Glutamatergic neuron (in vitro differentiated cells): ENCODE measurements around the gene RPL32. TPM values are rescaled to one million over a fixed set of nuclear protein-coding genes. Genes with fewer than 3 reads are reported as not detected.
A peak's percentile ranks its signal among the peaks of the same experiment; 100 is the strongest.
"Not testable (repeated sequence)": the region's sequence is repeated elsewhere in the genome, so short reads cannot be mapped to it uniquely, and the experiment has no call there.

Source experiments
- DNase-seq: peaks from one replicate; pipeline ENCODE4 v3.0.0; 2022
- H3K27ac Mint-ChIP-seq: one replicate; pipeline ENCODE4 v1.8.0; 2020; ENCODE audit warnings: mild to moderate bottlenecking, mixed read lengths, inconsistent platforms; ENCODE audit not compliant: unreplicated experiment
- H3K27me3 Mint-ChIP-seq: one replicate; pipeline ENCODE4 v1.8.0; 2020; ENCODE audit warnings: mild to moderate bottlenecking, moderate library complexity, mixed read lengths, inconsistent platforms; ENCODE audit not compliant: unreplicated experiment
- H3K36me3 Mint-ChIP-seq: one replicate; pipeline ENCODE4 v1.8.0; 2020; ENCODE audit warnings: mild to moderate bottlenecking, mixed read lengths, inconsistent platforms; ENCODE audit not compliant: unreplicated experiment
- H3K4me1 Mint-ChIP-seq: one replicate; pipeline ENCODE4 v1.8.0; 2020; ENCODE audit warnings: mild to moderate bottlenecking, low read depth, mixed read lengths, inconsistent platforms; ENCODE audit not compliant: unreplicated experiment
- H3K4me3 Mint-ChIP-seq: one replicate; pipeline ENCODE4 v1.8.0; 2020; ENCODE audit warnings: mild to moderate bottlenecking, mixed read lengths, inconsistent platforms; ENCODE audit not compliant: unreplicated experiment
- H3K9me3 Mint-ChIP-seq: one replicate; pipeline ENCODE4 v1.8.0; 2020; ENCODE audit warnings: mild to moderate bottlenecking, moderate library complexity, mixed read lengths, inconsistent platforms; ENCODE audit not compliant: unreplicated experiment
- total RNA-seq: library from RNA; stranded (reverse); fragmentation: NEBNext Ultra II Directional; extraction: Animal tissue kit (Norgen Biotek cat#: 25700); gene quantifications from one replicate; pipeline ENCODE4 v1.2.1, GENCODE V29; 2021; ENCODE audit not compliant: unreplicated experiment
- TF ChIP-seq, protein P1 (sequence below): fragments of 200-600 bp; sonication (generic); IDR thresholded peaks from one replicate; pipeline ENCODE4 v1.5.0; 2021; ENCODE audit not compliant: partially characterized antibody, unreplicated experiment

RPL32 gene
- total RNA-seq, 1 donor from 2014 or later = 966 TPM

DNA sequence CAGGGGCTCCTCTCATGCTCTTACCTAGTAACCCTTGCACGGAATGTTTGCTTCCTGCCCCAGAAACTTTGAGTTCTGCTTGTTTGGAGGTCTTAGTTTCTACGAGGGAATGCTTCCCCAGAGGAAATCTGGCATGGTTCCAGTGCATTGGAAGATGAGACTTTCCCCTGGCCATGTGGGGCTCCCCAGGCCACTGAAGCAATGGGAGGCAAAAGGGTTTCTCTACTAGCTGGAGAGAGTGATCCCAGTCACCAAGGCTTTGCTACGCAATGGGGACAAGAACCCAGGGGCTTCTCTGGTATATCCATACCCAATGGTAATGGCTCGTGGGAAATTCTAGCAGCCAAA, 44.2 kb upstream of the RPL32 start:
- H3K27me3 Mint-ChIP-seq = peaks cover 5% of the 10 kb centered on the region
- peaks cover 2% of the 10 kb centered on the region for H3K9me3 Mint-ChIP-seq
- peaks cover 5% of the 10 kb centered on the region for H3K36me3 Mint-ChIP-seq
- H3K4me1 Mint-ChIP-seq = no peaks in the 10 kb centered on the region
- TF ChIP-seq, protein P1, sequence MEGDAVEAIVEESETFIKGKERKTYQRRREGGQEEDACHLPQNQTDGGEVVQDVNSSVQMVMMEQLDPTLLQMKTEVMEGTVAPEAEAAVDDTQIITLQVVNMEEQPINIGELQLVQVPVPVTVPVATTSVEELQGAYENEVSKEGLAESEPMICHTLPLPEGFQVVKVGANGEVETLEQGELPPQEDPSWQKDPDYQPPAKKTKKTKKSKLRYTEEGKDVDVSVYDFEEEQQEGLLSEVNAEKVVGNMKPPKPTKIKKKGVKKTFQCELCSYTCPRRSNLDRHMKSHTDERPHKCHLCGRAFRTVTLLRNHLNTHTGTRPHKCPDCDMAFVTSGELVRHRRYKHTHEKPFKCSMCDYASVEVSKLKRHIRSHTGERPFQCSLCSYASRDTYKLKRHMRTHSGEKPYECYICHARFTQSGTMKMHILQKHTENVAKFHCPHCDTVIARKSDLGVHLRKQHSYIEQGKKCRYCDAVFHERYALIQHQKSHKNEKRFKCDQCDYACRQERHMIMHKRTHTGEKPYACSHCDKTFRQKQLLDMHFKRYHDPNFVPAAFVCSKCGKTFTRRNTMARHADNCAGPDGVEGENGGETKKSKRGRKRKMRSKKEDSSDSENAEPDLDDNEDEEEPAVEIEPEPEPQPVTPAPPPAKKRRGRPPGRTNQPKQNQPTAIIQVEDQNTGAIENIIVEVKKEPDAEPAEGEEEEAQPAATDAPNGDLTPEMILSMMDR = no peak
- no peak for DNase-seq
- H3K4me3 Mint-ChIP-seq = no peak overlapping the region
- no peak overlapping the region for H3K27ac Mint-ChIP-seq

DNA sequence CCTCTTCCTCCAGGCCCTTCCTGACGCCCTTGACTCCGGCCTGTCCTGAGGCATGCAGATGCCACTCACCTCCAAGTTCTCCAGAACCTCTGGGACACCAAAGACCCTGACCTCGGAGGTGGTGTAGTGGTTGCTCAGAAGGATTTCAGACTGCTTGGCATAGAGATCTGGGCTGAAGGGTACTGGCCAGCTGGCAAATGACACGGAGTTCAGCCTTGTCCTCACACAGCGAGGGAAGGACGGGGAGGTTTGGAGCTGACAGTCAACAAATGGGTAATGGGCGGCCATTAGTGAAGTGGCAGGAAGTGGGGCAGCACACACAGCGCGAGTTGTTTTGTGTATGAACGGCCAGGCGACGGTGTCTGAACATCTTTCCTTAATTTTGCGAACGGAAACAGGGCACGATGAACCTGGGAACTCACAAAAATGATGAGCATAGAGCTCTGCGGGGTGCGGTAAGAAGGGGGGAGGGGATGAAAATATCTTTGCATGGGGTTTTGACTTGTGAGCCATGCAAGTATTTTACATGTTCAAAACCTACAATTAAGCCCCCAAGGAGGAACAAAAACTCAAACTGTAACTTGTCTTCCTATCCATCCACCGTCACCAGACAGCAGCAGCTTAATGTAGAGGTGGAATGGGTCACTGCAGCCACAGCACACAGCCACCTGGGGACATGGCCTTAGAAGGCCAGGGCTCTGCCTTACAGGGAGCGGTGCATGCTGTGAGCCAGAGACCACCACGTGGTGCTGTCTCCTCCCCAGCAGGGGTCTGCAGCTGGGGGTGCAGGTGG, 43.6 kb upstream of the RPL32 start:
- Mint-ChIP-seq H3K9me3 (peaks cover 2% of the 10 kb centered on the region), H3K27ac (no peak overlapping the region), H3K27me3 (peaks cover 5% of the 10 kb centered on the region), H3K36me3 (peaks cover 5% of the 10 kb centered on the region), H3K4me3 (no peak overlapping the region), H3K4me1 (no peaks in the 10 kb centered on the region)
- DNase-seq = no peak
- TF ChIP-seq, protein P1 = no peak

DNA sequence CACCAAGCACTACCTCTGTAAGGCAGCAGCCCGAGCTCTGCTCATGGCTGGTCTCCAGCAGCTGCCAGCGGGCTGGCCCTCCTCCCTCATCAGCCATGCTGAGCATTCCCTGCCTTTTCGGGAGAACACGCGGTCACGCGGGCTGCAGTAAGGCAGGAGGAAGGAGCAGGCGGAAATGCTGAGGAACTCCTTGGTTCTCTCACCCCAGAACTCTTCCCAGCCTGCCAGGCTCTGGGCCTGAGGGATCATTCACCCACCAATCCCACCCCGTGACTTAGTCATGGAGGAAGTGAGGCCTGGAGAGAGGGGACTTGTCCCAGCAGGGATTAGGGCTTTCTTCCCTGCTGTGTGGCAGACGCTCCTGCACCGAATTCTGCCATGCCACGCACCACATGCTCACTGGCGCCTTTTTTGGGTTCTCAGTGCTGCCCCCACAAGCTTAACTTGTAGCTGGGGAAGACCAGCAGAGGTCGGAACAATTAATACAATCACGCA, 42.9 kb upstream of the RPL32 start:
- TF ChIP-seq, protein P1 = no peak
- peaks cover 2% of the 10 kb centered on the region for H3K9me3 Mint-ChIP-seq
- H3K4me3 Mint-ChIP-seq = no peak overlapping the region
- H3K27me3 Mint-ChIP-seq = peaks cover 5% of the 10 kb centered on the region
- peaks cover 5% of the 10 kb centered on the region for H3K36me3 Mint-ChIP-seq
- no peak for DNase-seq
- H3K4me1 Mint-ChIP-seq = no peaks in the 10 kb centered on the region
- no peak overlapping the region for H3K27ac Mint-ChIP-seq

DNA sequence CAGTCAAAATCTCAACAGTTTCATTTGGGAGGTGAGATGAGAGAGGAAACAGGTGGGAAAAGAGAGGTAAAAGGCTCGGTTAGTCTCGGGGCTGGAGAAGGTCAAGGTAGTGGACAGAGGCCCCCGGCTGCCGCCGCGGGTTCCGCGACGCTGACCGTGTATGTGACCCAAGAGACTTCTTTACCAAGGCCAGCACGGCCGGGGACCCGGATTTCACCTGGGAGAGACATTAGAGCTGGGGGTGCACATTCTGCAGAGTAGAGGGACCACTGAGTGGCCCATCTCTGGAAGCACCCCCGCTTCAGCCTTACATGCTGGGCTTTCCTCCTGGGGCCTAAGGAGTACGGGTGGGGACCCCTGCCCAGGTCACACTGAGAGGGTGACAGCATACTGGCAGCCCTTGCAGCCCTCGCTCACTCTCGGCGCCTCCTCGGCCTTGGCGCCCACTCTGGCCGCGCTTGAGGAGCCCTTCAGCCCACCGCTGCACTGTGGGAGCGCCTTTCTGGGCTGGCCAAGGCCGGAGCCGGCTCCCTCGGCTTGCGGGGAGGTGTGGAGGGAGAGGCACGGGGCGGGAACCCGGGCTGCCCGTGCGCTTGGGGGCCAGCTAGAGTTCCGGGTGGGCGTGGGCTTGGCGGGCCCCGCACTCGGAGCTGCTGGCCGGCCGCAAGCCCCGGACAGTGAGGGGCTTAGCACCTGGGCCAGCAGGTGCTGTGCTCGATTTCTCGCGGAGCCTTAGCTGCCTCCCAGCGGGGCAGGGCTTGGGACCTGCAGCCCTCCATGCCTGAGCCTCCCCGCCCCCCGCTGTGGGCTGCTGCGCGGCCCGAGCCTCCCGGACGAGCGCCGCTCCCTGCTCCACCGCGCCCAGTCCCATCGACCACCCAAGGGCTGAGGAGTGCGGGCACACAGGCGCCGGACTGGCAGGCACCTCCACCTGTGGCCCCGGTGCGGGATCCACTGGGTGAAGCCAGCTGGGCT, 41.3 kb upstream of the RPL32 start:
- Mint-ChIP-seq H3K27me3 (peaks cover 5% of the 10 kb centered on the region), H3K36me3 (peaks cover 5% of the 10 kb centered on the region)
- TF ChIP-seq, protein P1 = no peak

DNA sequence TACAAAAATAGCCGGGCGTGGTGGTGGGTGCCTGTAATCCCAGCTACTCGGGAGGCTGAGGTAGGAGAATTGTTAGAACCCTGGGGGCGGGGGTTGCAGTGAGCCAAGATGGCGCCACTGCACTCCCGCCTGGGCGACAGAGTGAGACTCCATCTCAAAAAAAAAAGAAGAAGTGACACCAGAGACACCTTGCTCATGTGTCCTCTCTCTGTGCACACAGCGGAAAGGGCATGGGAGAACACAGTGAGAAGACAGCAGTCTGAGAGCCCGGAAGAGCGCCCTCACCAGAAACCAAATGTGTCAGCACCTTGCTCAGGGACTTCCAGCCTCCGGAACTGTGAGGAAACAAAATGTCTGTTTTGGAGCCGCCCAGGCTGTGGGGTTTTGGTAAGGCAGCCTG, 40.5 kb upstream of the RPL32 start:
- not testable (repeated sequence) for H3K36me3 Mint-ChIP-seq, H3K4me1 Mint-ChIP-seq, H3K9me3 Mint-ChIP-seq, H3K4me3 Mint-ChIP-seq, H3K27me3 Mint-ChIP-seq, DNase-seq, H3K27ac Mint-ChIP-seq

More for the DNA sequence above, 41.3 kb upstream of the RPL32 start:
- Mint-ChIP-seq H3K4me1 (no peaks in the 10 kb centered on the region), H3K27ac (no peak overlapping the region), H3K9me3 (peaks cover 2% of the 10 kb centered on the region), H3K4me3 (peak overlapping the region; percentile 36)
- DNase-seq = no peak
